AG10803 (cell line): Measurements from ENCODE around the gene CERS6.

Source experiments
- DNase-seq: peaks from one replicate; pipeline ENCODE4 v3.0.0; 2010; ENCODE audit warnings: low read depth
- H3K4me3 ChIP-seq: 2 replicates; pipeline ENCODE4 v1.5.1; 2011; ENCODE audit warnings: mild to moderate bottlenecking, low read length, control low read depth
- CTCF ChIP-seq: conservative IDR thresholded peaks from 2 replicates; pipeline ENCODE4 v1.5.1; 2011; ENCODE audit warnings: mild to moderate bottlenecking, low read length, control low read depth, inconsistent platforms

CERS6 gene

GRCh38 chr2:168723275-168723899, 267.3 kb downstream of the CERS6 start:
- no peak for DNase-seq
- no peak overlapping the region for H3K4me3 ChIP-seq
- TF ChIP-seq CTCF = no peak

DNA sequence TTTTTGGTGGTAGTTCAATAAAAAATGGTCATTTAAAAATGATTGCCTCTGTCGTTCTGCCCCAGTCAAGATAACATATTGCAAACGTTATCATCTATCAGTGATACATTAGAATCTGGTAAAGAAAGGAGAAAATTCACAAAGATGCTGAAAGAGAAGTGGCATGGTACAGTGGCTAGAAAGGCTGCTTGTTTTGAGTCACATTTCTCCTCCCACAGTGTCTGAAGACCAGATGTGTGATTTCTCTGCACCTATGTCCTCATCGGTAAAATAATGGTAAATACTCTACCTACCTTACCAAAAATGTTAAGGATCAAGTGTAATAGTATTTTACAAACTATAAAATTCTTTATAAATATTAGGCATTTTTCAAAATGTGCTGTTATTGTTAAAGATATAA, 270.3 kb downstream of the CERS6 start:
- no peak for DNase-seq
- no peak for TF ChIP-seq CTCF

DNA sequence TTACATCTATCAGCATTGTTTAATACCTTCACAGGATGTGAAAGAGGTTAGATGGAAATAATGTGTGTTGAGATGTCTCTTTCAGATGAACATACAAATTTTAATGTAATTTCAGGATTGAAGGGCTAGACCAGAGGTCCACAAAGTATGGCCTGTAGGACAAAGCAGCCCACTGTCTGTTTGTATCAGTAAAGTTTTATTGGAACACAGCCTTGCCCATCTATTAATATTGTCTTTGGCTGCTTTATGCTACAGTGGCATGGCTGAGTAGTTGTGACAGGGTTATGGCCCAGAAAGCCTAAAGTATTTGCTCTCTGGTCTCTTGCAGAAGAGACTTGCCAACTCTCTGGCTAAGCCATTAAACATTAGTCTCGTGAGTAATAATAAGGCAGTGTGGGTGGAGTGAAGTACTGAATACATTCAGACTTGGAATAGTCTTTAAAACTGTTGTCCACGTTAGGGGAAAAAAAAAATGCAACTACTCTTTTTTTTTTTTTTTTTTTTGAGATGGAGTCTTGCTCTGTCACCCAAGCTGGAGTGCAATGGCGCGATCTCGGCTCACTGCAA, 271.9 kb downstream of the CERS6 start:
- DNase-seq = no peak
- no peak overlapping the region for H3K4me3 ChIP-seq
- TF ChIP-seq CTCF = no peak

More for the DNA sequence above, 270.3 kb downstream of the CERS6 start:
- no peak overlapping the region for H3K4me3 ChIP-seq

GRCh38 chr2:168729455-168729854, 273.4 kb downstream of the CERS6 start:
- DNase-seq = no peak
- no peak overlapping the region for H3K4me3 ChIP-seq
- TF ChIP-seq CTCF = no peak

DNA sequence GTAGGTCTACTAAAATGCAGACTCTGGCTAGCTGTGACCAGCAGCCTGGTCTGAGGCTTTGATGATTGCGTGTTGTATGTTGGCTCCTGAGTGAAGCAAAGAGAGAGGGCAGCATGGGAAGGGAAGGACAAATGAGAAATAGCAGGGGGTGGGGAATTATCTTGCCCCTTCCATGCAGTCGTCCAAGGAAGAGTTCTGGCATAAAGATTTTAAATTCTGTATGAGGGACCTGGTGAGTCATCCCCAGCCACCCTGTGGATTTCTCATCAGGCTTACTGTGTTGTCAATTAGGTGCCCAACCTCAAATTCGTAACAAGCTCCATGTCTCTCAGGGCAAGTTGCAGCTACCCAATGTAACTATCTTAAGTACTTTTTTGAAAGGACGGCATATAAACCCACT, 274.3 kb downstream of the CERS6 start:
- no peak for DNase-seq
- H3K4me3 ChIP-seq = no peak overlapping the region
- no peak for TF ChIP-seq CTCF

DNA sequence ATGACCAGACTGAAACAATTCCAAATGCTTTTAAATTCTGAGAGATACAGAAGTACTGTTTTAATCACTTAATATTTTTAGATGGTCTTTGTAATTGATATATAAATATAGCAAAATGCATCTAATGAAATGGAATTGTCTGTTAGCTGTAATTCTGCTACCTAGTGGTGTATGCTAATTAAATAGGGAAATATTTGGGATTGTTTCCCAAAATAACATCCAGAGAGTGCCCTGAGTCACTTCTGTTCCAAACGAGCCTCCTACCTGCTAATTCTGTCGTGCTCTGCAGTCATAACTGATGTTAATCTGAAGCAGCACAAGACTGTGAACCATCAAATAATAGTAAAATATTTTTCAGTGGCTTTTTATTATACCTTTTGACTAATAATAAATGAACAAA, 274.9 kb downstream of the CERS6 start:
- TF ChIP-seq CTCF = no peak
- no peak for DNase-seq
- no peak overlapping the region for H3K4me3 ChIP-seq

- no peak overlapping the region for H3K4me3 ChIP-seq
- TF ChIP-seq CTCF = no peak
- DNase-seq = no peak
These were observed 275.5 kb downstream of the CERS6 start for GRCh38 chr2:168731616-168732015.
